GM12801 (cell line): Measurements from ENCODE around the gene TTLL5.

Source experiments
- CTCF ChIP-seq: IDR thresholded peaks from one replicate; pipeline ENCODE4 v1.5.1; 2011; ENCODE audit warnings: control low read depth; ENCODE audit not compliant: insufficient read length; ENCODE audit errors: extremely low read depth

Gene TTLL5

GRCh38 chr14:75859746-75860145, 198.7 kb downstream of the TTLL5 start:
- no peak for TF ChIP-seq CTCF

GRCh38 chr14:75860561-75861160, 199.6 kb downstream of the TTLL5 start:
- TF ChIP-seq CTCF: no peak

- no peak for TF ChIP-seq CTCF
These were observed 200.1 kb downstream of the TTLL5 start for GRCh38 chr14:75861161-75861621.

GRCh38 chr14:75863221-75863620, 202.2 kb downstream of the TTLL5 start:
- no peak for TF ChIP-seq CTCF

- no peak for TF ChIP-seq CTCF
These were observed 203.3 kb downstream of the TTLL5 start for GRCh38 chr14:75864352-75864751.

- TF ChIP-seq CTCF: no peak
These were observed 204.5 kb downstream of the TTLL5 start for GRCh38 chr14:75865531-75865930.

GRCh38 chr14:75866970-75867369, 205.9 kb downstream of the TTLL5 start:
- no peak for TF ChIP-seq CTCF
